Muscle layer of duodenum (tissue), 2 donors: ENCODE results near the gene TJP1.

ENCODE experiments used
- H3K27ac ChIP-seq: one replicate; pipeline ENCODE4 v1.7.0; 2013; ENCODE audit warnings: mild to moderate bottlenecking, low read length
- H3K27me3 ChIP-seq: one replicate; pipeline ENCODE4 v1.7.0; 2013; ENCODE audit warnings: low read depth, mild to moderate bottlenecking, control low read depth, low read length
- H3K36me3 ChIP-seq, 2 donors: one replicate each; pipeline ENCODE4 v1.7.0; 2013; ENCODE audit warnings: low read length in 2 of 2, control low read depth in 1 of 2, mild to moderate bottlenecking in 1 of 2; ENCODE audit not compliant: insufficient read depth in 2 of 2, control insufficient read depth in 1 of 2
- H3K4me1 ChIP-seq, 2 donors: one replicate each; pipeline ENCODE4 v1.7.0; 2013; ENCODE audit warnings: low read length in 2 of 2, mild to moderate bottlenecking in 2 of 2, control low read depth in 1 of 2, moderate library complexity in 1 of 2; ENCODE audit not compliant: insufficient read depth in 2 of 2, control insufficient read depth in 1 of 2
- H3K4me3 ChIP-seq, 2 donors: one replicate each; pipeline ENCODE4 v1.7.0; 2013; ENCODE audit warnings: low read length in 2 of 2, low read depth in 1 of 2, mild to moderate bottlenecking in 1 of 2
- H3K9me3 ChIP-seq, 2 donors: one replicate each; pipeline ENCODE4 v1.7.0; 2013; ENCODE audit warnings: low read length in 2 of 2, control low read depth in 1 of 2, mild to moderate bottlenecking in 1 of 2; ENCODE audit not compliant: control insufficient read depth in 1 of 2
- donor health status: healthy.

Gene TJP1

DNA sequence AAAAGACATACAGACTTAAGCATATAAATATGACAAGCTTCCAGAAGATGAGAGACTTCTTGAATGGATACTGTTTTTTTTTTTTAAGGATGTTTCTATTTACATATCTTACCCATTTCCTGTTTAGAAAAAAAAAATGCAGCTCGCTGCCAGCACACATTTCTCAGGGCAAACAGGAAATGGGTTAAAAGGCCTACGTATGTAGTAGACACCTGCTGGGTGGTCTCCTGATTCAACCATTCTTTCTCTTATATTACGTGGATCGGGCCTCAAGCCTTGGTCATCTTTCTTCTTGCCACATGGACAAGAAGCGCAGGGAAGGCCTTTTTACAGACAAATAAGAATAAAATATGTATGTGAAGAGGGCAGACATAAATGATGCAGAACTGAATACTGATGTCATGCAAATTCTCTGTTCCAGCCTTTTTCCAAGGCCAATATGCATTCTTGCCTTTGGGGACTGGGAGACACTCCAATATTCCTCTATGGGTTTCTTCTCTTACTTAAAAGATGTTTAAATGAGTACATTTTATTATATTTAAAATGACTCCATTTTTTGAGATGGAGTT lies 35.0 kb upstream of the TJP1 start:
- no peak overlapping the region for H3K4me3 ChIP-seq
- H3K4me1 ChIP-seq = no peaks in the 10 kb centered on the region
- no peaks in the 10 kb centered on the region for H3K9me3 ChIP-seq
- H3K36me3 ChIP-seq = no peaks in the 10 kb centered on the region
- no peaks in the 10 kb centered on the region for H3K27me3 ChIP-seq
- H3K27ac ChIP-seq = no peak overlapping the region

DNA sequence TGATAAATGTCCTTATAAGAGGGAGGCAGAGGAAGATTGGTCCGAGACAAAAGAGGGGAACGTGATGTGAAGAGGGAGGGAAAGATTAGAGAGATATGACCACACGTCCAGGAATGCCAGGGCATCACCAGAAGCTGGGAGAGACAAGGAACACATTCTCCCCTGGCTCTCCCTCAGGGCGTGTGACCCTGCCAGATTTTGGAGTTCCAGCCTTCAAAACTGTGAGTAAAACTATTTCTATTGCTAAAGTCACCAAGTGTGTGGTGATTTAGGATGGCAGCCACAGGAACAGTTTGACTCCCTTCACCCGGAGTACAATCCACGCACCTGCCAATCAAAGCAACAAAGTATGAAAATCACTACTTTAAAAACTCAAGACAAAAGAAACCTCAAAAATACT lies 32.1 kb upstream of the TJP1 start:
- H3K36me3 ChIP-seq = no peaks in the 10 kb centered on the region
- no peaks in the 10 kb centered on the region for H3K4me1 ChIP-seq
- H3K27ac ChIP-seq = no peak overlapping the region
- peaks cover 2 to 4% of the 10 kb centered on the region in 2 donors for H3K9me3 ChIP-seq
- H3K4me3 ChIP-seq = no peak overlapping the region
- H3K27me3 ChIP-seq = no peaks in the 10 kb centered on the region

DNA sequence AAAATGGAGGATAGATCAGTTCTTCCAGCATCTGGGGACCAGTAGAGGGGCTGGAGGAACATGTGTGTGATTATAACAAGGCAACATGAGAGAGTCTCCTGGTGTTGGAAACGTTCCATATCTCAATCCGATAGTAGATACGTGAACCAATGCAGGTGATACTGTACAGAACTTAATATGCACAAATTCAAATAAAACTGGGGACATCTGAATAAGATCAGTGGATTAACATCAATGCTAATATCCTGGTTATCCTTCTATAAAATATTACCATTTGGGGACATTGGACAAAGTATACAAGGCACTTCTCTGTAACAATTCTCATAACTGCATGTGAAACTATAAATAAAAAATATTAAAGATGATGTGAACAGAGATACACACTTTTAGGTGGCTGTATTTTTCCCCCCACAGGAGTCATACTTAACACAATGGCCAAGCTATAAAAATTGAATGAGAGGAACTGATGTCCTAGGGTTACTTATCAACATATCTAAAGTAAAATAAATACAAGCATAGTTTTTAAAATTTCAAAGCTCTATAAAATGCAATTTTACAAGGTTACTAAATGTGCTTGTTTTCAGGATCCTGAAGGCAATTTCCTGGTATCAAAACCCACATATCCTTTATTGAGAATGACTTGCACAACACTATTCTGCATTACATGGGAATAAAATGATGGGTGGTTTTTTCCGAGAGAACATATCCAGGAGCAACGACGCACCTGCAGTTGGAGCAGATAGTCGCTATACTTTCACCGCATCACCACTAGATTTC lies 31.1 kb upstream of the TJP1 start:
- no peaks in the 10 kb centered on the region for H3K4me1 ChIP-seq
- H3K27ac ChIP-seq = no peak overlapping the region
- peaks cover 2 to 4% of the 10 kb centered on the region in 2 donors for H3K9me3 ChIP-seq
- no peaks in the 10 kb centered on the region for H3K36me3 ChIP-seq
- no peak overlapping the region for H3K4me3 ChIP-seq
- no peaks in the 10 kb centered on the region for H3K27me3 ChIP-seq

DNA sequence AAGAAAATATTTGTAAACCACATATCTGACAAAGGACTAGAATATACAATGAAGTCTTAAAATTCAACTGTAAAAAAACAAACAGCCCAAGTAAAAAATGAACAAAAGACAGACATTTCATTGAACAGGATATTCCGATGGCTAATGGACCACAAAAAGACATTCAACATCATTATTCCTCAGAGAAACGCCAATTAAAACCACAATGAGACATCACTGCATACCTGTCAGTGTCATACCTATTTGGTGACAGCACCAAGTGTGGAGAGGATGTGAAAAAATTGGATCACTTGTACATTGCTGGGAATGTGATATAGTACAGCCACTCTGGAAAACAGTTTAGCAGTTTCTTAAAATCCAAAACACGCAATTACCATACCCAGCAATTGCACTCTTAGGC lies 29.9 kb upstream of the TJP1 start:
- Histone ChIP-seq H3K9me3 (peaks cover 2 to 4% of the 10 kb centered on the region in 2 donors), H3K27ac (no peak overlapping the region), H3K4me1 (no peaks in the 10 kb centered on the region), H3K36me3 (no peaks in the 10 kb centered on the region), H3K27me3 (no peaks in the 10 kb centered on the region), H3K4me3 (no peak overlapping the region)

DNA sequence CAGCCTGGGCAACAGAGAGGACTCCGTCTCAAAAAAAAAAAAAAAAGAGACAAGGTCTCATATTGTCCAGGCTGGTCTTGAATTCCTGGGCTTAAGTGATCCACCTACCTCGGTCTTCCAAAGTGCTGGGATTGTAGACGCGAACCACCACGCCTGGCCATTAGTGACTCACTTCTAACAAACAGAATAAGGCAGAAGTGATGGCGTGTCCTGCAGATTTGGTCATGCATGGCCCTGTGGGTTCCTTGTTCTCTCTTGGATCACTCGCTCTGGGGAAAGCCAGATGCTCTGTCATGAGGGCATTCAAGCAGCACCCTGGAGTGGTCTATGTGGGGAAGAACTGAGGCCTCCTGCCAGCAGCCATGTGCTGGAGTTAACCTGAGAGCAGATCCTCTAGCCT lies 27.4 kb upstream of the TJP1 start:
- H3K27me3 ChIP-seq = no peaks in the 10 kb centered on the region
- H3K27ac ChIP-seq = no peak overlapping the region
- H3K9me3 ChIP-seq = peaks cover 2 to 4% of the 10 kb centered on the region in 2 donors
- no peaks in the 10 kb centered on the region for H3K4me1 ChIP-seq
- H3K4me3 ChIP-seq = no peak overlapping the region
- H3K36me3 ChIP-seq = no peaks in the 10 kb centered on the region

DNA sequence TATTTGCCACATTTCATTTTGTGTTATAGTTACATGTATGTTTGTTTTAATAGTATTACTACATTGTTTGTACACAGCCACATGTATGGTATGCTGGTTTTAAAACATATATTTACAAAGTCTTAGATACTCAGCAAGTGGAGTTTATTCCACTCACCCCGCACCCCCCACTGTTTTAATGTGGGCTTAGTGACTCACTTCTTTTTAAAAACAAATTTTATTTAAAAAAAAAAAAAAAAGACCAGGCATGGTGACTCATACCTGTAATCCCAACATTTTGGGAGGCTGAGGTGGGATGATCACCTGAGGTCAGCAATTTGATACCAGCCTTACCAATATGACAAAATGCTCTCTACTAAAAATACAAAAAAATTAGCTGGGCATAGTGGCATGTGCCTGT lies 26.9 kb upstream of the TJP1 start:
- peaks cover 2 to 4% of the 10 kb centered on the region in 2 donors for H3K9me3 ChIP-seq
- no peak overlapping the region for H3K4me3 ChIP-seq
- no peaks in the 10 kb centered on the region for H3K36me3 ChIP-seq
- H3K27me3 ChIP-seq = no peaks in the 10 kb centered on the region
- H3K27ac ChIP-seq = no peak overlapping the region
- H3K4me1 ChIP-seq = no peaks in the 10 kb centered on the region

DNA sequence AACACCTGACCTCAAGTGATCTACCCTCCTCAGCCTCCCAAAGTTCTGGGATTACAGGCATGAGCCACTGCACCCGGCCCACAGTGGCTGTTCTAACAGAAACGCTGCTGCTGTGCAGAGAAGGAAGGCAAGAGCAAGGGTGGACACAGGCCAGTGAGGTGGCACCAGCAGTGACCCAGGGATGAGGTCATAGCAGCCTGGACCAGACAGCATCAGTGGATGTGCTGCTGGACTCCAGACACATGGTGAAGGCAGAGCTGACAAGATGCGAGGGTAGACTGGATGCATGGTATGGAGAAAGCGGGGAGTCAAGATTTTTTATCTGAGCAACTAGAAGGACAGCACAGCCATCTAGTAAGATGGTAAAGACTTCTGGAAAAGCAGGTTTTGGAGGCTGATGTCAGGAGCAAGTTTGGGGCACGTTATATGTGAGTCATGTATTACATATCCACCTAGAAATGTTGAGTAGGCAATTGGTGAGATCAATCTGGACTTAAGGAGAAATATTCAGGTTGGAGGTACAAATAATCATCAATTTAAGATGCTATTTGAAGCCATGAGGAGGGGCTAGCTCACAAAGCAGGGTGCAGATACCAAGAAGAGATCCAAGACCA lies 22.1 kb upstream of the TJP1 start:
- Histone ChIP-seq H3K27ac (no peak overlapping the region), H3K4me1 (peaks cover 0 to 6% of the 10 kb centered on the region in 2 donors), H3K9me3 (no peaks in the 10 kb centered on the region)

DNA sequence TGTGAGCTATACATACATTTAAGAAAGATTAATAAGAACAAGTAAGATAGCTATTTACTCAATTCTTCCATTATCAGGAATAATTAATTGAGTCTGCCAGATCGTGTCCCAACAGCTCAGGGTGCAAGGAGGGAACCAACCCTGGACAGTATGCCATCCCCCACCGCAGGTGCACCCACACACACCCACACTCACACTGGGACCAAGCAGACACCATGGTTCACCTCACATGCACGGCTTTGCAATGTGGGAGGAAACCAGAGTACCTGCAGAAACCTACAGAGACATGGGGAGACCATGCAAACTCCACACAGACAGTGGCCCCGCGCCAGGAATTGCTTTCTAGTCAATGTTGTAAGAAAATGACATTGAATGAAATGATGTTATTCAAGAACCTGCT lies 20.0 kb upstream of the TJP1 start:
- Histone ChIP-seq H3K9me3 (no peaks in the 10 kb centered on the region), H3K27me3 (no peaks in the 10 kb centered on the region), H3K4me1 (peaks cover 0 to 6% of the 10 kb centered on the region in 2 donors), H3K4me3 (no peak overlapping the region), H3K27ac (no peak overlapping the region), H3K36me3 (no peaks in the 10 kb centered on the region)

More for the DNA sequence above, 22.1 kb upstream of the TJP1 start:
- H3K36me3 ChIP-seq = no peaks in the 10 kb centered on the region
- H3K4me3 ChIP-seq = no peak overlapping the region
- H3K27me3 ChIP-seq = no peaks in the 10 kb centered on the region

DNA sequence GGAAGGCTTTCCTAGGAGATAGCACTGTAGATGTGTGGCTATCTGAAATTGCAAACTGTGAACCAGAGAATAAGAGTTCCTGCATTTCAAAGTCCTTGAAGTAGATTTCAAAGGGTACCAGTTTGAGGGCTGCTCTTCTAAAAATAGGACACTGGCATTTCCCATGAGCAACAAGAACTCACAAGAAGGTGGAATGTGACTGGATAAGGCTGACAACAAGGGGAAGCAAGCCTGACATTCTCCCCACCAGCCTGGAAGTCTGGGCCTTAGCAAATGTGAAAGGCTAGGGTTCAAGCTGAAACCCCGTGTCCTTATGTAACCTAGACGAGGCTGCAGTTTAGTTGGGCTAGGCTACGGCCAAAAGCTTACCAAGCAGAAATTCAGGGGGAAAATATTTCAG lies 18.7 kb upstream of the TJP1 start:
- Histone ChIP-seq H3K27ac (no peak overlapping the region), H3K27me3 (no peaks in the 10 kb centered on the region), H3K4me1 (peaks cover 0 to 6% of the 10 kb centered on the region in 2 donors)

DNA sequence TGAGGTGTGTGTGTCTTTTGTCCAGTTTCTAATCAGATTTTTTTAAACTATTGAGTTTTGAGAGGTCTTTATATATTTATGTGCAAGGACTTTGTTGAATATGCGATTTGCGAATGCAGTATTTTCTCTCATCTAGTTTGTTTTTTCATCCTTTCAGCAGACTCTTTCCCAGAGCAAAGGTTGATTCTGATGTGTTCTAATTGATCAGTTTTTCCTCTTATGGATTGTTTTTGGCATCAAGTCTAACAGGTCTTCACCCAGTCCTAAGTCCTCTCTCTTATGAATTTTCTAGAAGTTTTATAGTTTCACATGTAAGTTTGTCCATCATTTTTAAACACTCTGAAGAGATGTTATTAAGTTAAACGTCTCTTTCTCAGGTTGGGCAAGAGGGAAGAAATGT lies 17.8 kb upstream of the TJP1 start:
- Histone ChIP-seq H3K27me3 (no peaks in the 10 kb centered on the region), H3K4me3 (no peak overlapping the region), H3K27ac (no peak overlapping the region), H3K9me3 (no peaks in the 10 kb centered on the region), H3K36me3 (no peaks in the 10 kb centered on the region), H3K4me1 (peaks cover 0 to 6% of the 10 kb centered on the region in 2 donors)

More for the DNA sequence above, 18.7 kb upstream of the TJP1 start:
- H3K36me3 ChIP-seq = no peaks in the 10 kb centered on the region
- no peaks in the 10 kb centered on the region for H3K9me3 ChIP-seq
- no peak overlapping the region for H3K4me3 ChIP-seq

DNA sequence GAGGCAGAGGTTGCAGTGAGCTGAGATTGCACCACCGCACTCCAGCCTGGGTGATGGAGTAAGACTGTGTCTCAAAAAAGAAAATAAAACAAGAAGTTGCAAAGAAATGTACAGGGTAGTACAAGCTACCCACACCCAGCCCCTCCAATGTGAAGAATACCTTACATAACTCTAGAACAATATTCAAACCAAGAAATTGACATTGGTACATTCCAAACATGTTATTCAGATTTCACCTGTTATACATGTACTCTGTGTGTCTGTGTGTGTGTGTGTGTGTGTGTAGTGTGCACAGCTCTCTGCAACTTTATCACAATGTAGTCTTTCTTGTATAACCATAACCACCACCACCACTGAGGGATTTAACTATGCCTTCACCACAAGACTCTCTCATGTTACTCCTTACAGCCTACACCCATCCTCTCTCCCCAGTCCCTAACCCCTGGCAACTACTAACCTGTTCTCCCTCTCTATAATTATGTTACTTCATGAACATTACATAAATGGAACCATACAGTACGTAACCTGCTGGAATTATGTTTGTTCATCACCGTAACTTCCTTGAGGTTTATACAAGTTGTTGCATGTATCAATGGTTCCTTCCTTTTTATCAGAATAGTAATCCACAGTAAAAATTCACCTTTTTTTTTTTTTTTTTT lies 16.2 kb upstream of the TJP1 start:
- no peaks in the 10 kb centered on the region for H3K27me3 ChIP-seq
- H3K4me1 ChIP-seq = peaks cover 0 to 6% of the 10 kb centered on the region in 2 donors
- H3K27ac ChIP-seq = no peak overlapping the region

More for the DNA sequence above, 16.2 kb upstream of the TJP1 start:
- H3K9me3 ChIP-seq = no peaks in the 10 kb centered on the region
- H3K4me3 ChIP-seq = no peak overlapping the region
- no peaks in the 10 kb centered on the region for H3K36me3 ChIP-seq
